Activated naive CD4-positive, alpha-beta T cell (primary cell): Measurements from ENCODE around the gene HACE1.
"Not testable (repeated sequence)": the region's sequence is repeated elsewhere in the genome, so short reads cannot be mapped to it uniquely, and the experiment has no call there.

Source experiments
- DNase-seq, 4 experiments: peaks; one replicate each; lab custom pipeline; 2025; lab: John Stamatoyannopoulos, UW

HACE1 gene, protein sequence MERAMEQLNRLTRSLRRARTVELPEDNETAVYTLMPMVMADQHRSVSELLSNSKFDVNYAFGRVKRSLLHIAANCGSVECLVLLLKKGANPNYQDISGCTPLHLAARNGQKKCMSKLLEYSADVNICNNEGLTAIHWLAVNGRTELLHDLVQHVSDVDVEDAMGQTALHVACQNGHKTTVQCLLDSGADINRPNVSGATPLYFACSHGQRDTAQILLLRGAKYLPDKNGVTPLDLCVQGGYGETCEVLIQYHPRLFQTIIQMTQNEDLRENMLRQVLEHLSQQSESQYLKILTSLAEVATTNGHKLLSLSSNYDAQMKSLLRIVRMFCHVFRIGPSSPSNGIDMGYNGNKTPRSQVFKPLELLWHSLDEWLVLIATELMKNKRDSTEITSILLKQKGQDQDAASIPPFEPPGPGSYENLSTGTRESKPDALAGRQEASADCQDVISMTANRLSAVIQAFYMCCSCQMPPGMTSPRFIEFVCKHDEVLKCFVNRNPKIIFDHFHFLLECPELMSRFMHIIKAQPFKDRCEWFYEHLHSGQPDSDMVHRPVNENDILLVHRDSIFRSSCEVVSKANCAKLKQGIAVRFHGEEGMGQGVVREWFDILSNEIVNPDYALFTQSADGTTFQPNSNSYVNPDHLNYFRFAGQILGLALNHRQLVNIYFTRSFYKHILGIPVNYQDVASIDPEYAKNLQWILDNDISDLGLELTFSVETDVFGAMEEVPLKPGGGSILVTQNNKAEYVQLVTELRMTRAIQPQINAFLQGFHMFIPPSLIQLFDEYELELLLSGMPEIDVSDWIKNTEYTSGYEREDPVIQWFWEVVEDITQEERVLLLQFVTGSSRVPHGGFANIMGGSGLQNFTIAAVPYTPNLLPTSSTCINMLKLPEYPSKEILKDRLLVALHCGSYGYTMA

DNA sequence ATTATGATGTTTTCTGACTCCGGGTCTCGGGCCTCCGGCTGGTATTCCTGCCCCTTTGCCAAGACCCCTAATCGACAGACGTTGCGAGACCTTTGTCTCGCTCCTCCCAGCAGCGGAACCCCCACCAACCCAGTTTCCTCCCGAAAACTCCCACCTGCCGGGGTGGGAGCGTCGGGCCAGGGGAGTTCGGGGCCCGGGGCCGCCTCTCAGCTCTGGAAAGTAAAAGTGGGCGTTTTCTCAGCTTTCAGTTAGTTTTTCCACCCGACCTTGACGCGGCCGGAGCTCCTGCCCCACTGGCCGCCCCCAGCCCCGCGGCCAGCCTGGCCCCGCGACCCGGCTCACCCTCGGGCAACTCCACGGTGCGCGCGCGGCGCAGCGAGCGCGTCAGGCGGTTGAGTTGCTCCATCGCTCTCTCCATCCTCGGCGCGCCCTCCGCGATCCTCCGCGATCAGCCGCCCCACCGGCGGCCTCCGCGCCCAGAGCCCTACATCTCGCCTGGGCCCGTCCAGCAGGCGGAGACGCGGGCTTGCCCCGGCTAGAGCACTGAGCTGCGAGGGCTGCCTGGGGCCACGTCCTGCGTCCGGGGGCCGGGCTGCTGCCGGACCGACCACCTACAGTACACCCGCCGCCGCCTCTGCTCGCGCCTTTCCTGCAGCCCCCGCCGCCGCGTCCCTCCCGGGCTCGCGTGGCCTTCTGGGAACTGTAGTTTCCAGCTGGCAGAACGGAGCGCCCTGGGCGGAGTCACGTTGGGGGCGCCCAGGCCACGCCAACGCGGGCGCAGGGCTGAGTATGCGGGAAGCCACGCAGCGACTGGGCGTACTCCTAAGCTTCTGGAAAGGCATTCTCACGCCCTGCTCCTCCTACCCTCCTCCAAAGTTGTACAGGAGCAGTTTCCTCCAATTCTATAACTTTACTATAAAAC lies at the start of gene HACE1:
Gene HACE1 (minus strand): TSS at position 695 of the 922 bp plus-strand sequence. CDS start 277 bp downstream, at position 418.
- peak; percentile 58 to 82 (median 70) for DNase-seq

DNA sequence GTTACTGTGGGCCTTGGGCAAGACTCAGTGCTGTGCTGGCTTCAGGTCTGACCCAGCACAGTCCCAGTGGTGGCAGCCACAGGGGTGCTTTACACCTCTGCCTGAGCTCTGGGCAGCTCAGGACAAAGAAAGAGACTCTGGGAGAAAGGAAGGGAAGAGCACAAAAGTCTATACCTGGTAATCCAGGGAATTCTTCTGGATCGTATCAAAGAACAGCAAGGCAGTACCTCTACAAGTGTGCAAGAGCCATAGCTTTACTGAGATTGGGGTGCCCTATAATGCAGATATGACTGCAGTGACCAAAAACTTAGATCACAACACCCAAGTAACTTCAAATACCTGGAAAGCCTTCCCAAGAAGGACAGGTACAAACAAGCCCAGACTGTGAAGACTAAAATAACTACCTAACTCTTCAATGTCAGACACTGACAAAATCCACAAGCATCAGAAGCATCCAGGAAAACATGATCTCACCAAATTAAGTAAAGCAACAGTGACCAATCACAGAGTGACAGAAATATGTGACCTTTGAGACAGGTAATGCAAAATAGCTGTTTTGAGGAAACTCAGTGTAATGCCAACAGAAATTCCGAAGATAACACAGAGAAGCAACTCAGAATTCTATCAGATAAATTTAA lies 49.3 kb upstream of the HACE1 start:
- DNase-seq: no peak

DNA sequence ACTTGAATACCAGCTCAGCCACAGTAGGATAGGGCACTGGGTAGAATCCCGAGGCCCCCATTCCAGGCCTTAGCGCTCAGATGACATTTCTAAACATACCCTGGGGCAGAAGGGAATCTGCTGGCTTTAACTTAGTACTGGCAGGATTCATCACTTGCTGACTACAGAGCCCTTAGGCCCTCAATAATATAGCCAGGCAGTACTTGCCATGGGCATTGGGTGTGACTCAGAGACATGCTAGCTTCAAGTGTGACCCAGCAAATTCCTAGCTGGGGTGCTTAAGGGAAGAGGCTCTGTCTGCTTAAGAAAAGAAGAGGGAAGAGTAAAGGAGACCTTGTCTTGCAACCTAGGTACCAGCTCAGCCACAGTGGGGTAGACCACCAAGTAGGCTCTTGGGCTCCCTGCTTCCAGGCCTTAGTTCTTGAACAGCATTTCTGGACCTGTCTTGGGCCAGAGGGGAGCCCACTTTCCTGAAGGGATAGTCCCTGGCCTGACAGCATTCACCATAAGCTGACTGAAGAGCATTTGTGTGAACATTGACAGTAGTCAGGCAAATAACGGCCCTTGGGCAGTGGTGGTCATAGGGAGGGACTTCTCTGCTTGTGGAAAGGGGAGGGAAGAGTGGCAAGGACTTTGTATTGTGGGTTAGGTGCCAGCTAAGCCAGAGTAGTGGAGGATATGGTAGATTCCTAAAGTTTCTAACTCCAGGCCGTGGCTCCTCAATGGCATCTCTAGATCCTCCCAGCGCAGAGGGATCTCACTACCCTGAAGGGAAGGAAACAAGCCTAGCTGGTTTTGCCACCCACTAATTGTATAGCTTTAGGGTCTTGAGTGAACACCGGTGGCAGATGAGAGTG lies 48.5 kb upstream of the HACE1 start:
- no peak for DNase-seq

DNA sequence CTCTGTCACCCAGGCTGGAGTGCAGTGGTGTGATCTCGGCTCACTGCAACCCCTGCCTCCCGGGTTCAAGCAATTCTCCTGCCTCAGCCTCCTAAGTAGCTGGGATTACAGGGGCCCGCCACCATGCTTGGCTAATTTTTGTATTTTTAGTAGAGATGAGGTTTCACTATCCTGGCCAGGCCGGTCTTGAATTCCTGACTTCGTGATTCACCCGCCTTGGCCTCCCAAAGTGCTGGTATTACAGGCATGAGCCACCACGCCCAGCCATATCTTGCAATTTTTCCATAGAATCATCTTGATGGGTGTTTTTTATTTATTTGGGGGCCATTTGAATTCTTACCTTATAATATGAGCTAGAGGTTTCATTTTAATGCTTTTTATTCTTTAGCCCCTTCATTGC lies 39.2 kb upstream of the HACE1 start:
- not testable (repeated sequence) for DNase-seq

DNA sequence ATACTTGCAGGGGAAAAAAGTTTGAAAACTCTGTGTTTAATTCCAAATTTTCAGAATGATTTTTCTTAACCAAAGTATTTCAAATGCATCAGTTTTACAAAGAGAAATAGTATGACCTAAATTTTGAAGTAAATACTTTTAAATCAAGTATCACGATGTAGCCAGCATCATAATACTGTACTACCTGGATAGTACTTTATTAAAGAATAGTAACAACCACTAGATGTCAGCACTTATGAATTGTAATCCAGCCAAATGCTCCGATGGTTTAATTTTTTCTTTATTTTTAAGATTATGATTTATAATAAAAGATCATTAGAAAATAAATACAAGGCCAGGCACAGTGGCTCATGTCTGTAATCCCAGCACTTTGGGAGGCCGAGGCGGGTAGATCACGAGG lies 37.2 kb upstream of the HACE1 start:
- no peak for DNase-seq

DNA sequence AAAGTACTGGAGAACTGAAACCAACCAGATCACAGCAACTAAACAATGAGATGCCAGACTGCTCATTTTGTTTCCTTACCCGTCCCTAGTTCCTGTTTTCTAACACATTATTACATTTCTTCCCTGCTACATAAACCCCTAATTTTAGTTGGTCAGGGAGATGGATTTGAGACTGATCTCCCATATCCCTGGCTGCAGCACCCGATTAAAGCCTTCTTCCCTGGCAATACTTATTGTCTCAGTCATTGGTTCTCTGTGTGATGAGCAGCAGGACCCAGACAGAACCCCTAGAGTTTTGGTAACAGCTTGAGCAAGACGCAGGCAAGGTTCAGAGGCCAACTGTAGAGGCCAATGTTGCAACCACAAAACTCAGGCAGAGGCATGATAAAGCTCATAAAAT lies 28.3 kb upstream of the HACE1 start:
- no peak for DNase-seq

DNA sequence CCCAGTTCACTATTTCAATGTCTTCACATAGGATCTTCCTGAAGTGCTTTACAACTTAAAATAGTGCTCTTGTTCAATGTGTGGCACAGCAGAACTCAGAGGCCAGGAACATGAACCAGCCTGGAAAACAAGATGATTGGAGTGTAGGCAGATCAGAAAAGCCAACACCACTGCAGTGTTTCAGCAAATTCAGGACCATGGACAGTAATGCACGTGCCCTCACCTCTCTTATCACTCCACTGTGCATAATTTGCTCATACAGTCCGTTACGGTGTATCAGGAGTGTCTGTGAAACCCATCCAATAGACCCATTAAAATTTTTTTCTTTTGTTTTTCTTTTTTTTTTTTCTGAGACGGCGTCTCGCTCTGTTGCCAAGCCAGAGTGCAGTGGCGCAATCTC lies 27.6 kb upstream of the HACE1 start:
- no peak for DNase-seq

DNA sequence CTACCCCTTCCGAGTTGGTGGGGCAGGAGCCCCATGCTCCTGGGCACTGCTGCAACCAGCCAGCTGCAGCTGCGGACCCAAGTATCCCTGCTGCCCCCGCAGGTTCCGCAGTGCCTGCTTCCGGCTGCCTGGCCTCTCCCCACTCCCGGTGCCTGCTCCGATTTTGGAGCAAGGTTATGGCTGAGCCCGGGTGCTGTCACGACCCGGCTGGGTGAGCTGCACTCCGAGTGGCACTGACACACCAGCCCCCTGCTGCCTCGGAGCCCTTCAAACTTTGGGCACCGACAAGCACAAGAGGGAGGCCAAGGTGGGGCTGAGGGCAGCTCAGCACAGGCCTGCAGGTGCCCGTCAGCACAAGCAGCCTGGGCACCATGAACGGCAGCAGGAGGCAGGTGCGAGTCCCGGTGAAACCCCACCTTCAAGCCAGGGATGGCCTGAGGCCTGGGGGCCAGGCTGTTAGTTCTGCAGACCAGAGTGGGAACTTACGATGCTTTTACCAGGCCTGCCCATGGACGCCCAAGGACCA lies 25.9 kb upstream of the HACE1 start:
- no peak for DNase-seq

DNA sequence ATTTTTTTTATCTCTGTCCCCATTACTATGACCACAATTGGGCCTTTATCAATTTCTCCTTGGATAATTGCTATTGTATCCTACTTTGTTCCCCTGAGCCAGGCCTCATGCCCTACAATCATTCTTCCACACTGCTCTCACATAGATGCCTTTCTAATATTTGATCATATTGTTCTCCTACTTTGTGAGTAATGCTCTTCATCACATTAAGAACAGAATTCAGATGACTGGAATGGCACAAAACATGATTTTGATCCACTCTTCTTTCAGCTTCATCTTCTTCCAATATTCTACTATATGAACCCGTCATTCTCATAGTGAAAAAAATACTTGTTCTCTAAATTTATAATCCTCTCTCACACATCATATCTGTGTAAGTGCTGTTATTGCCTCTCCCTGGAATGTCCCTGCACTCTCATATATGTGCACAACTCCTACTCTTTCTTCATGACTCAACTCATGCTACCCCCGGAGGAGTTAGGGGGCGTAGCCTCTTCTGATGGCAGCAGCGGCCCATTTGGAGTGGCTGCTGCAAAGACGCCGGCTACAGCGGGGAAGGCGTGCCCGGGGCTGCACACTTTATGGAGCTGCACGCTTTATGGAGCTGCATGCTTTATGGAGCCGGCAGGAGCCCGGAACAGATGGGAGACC lies 25.3 kb upstream of the HACE1 start:
- DNase-seq: no peak

DNA sequence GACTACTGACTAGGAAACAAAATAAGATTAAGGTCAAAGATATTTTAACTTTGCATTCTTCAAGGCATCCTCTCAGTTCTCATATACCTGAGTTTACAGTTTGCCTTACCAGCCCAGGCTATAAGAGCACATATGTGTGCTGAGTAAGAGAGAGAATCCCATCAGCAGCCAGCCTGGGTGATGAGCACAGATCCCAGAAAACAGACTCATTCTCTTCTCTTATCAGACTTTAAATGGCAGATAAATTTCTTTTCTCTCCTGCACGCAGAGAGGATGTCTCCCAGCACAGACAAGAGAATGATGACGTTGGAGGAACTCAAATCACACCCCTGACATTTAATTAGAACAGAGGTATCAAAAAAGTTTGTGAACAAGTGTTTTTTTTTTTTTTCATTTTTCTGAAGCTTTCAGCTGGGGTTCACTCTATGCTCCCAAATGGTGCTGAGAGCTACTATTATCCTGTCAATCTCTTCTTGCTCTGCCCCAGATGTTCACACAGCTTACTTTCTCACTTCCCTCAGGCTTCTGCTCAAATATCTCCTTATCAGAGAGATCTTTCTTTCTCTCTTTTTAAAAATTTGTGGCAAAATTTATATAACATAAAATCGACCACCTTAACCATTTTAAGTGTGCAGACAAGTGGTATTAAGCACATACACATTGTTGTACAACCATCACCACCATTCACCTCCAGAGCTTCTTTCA lies 22.4 kb upstream of the HACE1 start:
- no peak for DNase-seq

DNA sequence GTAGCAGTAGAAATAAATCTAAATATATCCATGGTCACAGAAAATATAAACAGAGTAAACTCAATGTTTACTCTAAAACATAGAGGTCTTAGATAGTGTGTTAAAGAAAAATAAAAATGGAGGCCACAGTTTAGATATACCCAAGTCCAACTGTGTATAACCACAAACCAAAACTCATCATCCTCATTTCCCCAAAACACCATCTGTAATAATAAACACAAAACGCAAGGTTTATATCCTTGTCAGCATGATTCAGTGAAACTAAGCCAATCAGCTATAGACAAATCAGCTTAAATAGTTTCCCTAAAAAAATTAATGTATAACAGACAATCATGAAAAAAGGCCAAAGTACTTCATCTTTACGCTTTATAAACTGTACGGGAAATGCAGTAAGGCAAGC lies 2.7 kb upstream of the HACE1 start:
- DNase-seq: no peak

DNA sequence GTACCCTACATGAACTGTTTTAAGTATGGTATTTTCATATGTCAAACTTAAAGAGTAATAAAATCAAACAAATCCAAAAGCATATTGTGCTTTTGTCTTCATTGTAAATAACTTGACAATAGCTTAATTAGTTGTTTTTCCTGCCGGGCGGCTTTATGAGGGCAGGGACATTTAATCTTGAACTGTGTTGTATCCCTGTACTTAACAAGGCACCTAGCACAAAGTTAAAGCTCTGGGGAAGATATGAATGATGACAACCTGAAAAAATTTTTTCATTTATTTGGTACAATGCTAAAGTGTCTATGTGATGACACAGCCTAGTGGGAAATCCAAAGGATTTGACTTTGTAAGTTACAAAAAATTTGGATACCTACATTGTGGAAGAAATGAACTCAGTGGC lies 502 bp upstream of the HACE1 start:
- DNase-seq: no peak

DNA sequence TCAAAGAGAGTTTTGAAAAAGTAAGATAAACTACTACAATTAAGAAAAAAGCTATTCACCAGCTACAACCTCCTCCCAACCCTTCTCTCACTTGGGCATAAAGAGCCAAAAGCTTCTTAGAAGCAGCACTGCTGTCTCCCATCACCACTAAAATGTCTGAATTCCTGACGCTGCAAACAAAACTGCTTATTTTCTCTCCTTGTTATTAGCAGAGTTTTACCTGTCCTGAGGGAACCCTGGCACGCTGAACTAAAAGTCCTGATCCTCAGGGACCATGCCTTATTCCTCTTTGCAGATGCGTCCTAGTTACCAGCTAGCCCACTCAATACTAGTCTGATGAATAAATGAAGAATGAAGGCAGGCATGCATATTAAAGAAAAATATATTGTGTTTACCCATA lies 1.1 kb downstream of the HACE1 start:
- DNase-seq: no peak

DNA sequence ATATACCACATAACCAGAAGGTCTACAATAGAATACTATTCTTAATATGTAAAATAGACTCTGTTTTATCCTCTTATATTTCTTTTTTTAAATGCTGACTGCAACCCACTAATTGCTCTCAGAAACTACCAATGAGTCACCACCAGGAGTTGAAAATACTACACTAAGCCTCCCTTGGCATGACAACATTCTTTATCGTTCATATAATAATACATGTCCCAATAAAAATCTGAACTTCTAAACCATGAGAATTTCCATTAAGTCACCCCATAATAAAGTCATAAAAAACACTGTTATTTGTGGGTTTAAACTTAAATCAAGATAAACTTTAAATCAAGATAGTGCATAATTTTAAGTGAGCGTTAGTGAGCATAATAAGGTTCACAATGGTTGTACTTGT lies 4.2 kb downstream of the HACE1 start:
- no peak for DNase-seq

DNA sequence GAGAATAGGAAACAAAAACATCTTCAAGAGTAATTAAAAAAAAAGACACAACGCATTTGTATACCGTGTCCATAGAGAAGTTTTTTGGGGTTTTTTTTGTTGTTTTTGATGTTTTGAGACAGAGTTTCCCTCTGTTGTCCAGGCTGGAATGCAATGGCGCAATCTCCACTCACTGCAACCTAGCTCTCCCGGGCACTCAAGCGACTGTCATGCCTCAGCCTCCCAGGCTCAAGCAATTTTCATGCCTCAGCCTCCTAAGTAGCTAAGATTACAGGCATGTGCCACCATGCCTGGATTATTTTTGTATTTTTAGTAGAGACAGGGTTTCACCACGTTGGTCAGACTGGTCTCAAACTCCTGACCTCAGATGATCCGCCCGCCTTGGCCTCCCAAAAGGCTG lies 12.0 kb downstream of the HACE1 start:
- not testable (repeated sequence) for DNase-seq

DNA sequence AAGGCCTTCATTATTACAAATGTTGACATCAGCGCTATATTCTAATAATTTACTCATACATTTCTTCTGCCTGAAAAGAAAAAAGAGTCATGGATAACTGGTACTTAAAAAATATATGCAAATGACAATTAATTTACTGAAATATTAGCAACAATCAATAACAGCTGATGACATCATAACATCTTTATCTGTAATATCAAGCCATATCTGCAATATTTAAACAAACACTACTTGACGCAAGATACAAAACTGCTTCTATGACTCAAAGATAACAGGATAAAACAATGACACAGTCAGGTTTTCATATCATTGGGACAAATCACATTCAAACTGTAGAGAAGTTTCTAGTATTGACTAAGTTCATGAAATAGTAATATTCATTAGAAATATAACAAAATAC lies 16.5 kb downstream of the HACE1 start:
- DNase-seq: no peak

DNA sequence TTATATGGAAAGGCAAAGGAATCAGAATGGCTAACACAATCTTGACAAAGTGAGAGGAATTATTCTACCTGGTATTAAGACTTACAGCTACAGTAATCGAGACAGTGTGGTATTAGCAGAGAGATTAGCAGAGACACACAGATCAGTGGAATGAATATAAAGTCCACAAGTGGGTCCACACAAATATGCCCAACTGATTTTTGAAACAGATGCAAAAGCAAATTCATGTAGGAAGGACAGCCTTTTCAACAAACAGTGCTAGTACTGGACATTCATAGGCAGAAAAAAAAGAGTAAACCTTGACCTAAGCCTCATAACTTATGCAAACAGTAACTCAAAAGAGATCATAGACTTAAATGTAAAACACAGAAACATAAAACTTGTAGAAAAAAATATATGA lies 22.6 kb downstream of the HACE1 start:
- no peak for DNase-seq

DNA sequence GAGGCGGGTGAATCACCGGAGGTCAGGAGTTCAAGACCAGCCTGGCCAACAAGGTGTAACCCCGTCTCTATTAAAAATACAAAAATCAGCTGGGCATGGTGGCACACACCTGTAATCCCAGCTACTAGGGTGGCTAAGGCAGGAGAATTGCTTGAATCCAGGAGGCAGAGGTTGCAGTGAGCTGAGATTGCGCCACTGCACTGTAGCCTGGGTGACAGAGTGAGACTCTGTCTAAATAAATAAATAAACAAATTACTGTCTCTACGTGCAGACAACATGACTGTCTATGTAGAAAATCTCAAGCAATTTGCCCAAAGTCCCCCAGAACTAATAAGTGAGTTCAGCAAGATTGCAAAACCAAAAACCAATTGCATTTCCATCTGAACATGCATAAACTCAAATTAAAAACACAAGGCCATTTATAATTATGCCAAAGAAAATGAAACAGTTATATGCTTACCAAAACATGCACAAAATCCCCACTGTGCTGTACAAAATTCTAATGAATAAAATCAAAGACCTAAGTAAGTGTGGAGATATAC lies 23.2 kb downstream of the HACE1 start:
- not testable (repeated sequence) for DNase-seq

DNA sequence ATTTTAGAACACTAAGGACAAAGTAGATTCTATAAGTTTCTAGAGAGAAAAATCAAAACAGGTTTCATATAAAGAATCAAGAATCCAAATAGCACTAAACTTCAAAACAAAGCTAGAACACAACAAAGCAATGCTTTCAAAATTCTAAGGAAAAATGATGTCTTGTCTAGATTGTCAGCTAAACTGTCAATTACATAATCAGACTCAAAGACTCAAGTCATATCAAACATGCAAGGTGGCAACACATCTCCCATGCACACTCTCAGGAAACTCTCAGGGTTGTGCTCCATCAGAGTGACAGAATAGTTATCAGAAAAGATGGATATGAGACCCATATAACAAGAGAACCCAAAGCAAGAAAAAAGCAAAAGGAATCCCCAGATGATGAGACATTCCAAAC lies 23.9 kb downstream of the HACE1 start:
- DNase-seq: no peak
